Measurements from ENCODE around the gene CORO2B. TPM values are rescaled to one million over a fixed set of nuclear protein-coding genes. Genes with fewer than 3 reads are reported as not detected.

CORO2B gene
- total RNA-seq, 1 experiment from 2014 or later, result 3.8 TPM

DNA sequence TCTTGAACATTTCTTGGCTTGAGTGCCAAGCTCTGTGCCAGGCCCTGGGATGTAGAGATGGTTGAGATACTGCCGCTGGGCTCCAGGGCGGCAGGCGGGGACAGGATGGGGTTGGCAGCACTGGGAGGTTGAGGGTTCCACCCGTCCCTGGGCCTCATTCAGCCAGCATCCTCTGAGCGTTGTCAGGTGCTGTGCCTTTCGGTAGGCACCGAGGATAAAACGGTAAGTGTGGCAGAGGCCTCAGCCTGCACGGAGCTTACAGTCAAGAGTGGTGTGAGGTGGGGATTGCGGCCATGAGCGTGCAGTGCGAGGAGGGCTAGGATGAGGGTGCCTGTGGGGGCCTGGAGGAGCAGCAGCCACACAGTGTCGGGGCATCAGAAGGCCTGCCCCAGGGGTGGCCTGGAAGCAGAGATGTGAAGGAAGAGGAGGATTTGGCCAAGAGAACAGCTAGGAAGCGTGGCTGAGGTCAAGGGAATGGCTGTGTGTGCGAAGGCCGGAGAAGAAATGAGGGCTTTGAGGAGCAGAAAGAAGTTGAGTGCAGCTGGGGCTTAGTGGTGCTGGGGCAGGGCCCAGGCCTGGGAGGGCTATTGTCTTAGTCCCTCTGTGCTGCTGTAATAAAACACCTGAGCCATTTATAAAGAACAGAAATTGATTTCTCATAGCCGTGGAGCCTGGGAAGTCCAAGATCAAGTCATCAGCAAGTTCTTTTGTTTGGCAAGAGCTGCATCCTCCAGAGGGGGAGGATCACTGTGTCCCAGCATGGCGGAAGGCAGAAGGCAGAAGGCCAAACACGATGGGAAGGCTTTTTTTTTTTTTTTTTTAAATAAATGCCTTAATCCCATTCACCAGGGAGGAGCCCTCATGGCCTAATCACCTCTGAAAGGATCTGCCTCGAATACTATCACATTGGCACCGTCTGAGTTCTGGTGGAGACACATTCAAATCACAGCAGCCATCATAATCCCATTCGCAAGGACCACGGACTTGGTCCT is 22.7 kb downstream of the CORO2B start:
- TF ChIP-seq, protein P1, sequence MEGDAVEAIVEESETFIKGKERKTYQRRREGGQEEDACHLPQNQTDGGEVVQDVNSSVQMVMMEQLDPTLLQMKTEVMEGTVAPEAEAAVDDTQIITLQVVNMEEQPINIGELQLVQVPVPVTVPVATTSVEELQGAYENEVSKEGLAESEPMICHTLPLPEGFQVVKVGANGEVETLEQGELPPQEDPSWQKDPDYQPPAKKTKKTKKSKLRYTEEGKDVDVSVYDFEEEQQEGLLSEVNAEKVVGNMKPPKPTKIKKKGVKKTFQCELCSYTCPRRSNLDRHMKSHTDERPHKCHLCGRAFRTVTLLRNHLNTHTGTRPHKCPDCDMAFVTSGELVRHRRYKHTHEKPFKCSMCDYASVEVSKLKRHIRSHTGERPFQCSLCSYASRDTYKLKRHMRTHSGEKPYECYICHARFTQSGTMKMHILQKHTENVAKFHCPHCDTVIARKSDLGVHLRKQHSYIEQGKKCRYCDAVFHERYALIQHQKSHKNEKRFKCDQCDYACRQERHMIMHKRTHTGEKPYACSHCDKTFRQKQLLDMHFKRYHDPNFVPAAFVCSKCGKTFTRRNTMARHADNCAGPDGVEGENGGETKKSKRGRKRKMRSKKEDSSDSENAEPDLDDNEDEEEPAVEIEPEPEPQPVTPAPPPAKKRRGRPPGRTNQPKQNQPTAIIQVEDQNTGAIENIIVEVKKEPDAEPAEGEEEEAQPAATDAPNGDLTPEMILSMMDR (conservative IDR thresholded peaks at IDR 0.05; ENCODE audit: low read depth, low read length), result no peak
- TF ChIP-seq EZH2 (IDR thresholded peaks at IDR 0.05; ENCODE audit: borderline replicate concordance, low read depth, low read length, poor library complexity, severe bottlenecking), result no peak
- Histone ChIP-seq H3K27ac (ENCODE audit: low read depth, low read length, poor library complexity, severe bottlenecking) (no peak overlapping the region), H3K4me1 (ENCODE audit: insufficient read depth, low read length, poor library complexity, severe bottlenecking) (peaks cover 44% of the 10 kb centered on the region), H3K27me3 (replicated peaks; ENCODE audit: insufficient read depth, low read depth, low read length, poor library complexity) (no peaks in the 10 kb centered on the region), H3K4me3 (ENCODE audit: low read depth, low read length, poor library complexity, severe bottlenecking) (no peak overlapping the region), H3K36me3 (ENCODE audit: insufficient read depth, low read length, poor library complexity, severe bottlenecking) (no peaks in the 10 kb centered on the region), H3K9me3 (ENCODE audit: low read depth, low read length, poor library complexity, severe bottlenecking) (no peaks in the 10 kb centered on the region)
- BruUV-seq (replicated peaks), result no TSS peak
- DNase-seq (ENCODE audit: low spot score), result peak; percentile 52
- intact Hi-C loops (cut with micrococcal nuclease; ENCODE audit: unreplicated experiment), result no loop called here
- ChIA-PET POLR2A (ENCODE audit: low non-redundant PET) (interaction anchor here (0.7 kb wide), 1 partner anchor 51 kb away, joined by 3 read pairs; no protein-coding TSS in a partner anchor), CTCF (no interaction called here)

DNA sequence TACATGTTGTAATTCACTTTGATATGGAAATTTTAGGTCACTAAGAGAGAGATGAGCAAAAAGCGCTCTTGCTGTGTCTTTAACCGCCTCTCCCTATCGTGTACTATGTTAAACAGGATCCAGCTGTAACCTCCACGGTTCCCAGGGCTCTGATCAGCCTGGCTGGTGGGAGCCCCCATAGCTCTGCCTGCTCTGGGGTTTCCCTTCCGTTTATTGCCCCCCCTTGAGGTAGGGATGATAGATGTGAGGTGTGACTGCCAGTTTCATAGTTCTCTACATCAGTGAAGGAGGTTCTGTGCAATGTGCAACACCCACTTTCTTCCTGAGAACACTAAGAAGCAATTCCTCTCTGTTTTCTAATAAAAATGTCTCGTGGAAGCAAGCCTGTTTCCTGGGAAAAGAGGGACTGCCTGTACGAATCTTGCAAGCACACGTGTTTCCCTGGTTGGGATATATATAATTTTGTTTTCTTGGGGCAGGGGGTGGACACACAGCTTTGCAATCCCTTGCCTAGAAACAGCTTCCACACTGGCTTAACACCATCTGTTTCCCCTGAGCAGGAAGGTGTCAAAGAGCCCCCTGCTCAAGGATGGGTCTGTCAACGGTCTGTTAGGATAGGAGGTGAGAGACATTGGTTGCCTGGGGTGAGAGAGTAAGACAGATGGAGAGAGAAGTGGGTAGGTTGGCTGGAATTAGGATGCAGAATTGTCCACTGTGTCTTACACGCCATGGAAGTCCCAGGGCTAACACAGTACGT is 23.8 kb downstream of the CORO2B start:
- DNase-seq (ENCODE audit: low spot score), result no peak
- Histone ChIP-seq H3K27ac (ENCODE audit: low read depth, low read length, poor library complexity, severe bottlenecking) (no peak overlapping the region), H3K36me3 (ENCODE audit: insufficient read depth, low read length, poor library complexity, severe bottlenecking) (no peaks in the 10 kb centered on the region), H3K4me3 (ENCODE audit: low read depth, low read length, poor library complexity, severe bottlenecking) (no peak overlapping the region), H3K4me1 (ENCODE audit: insufficient read depth, low read length, poor library complexity, severe bottlenecking) (peaks cover 44% of the 10 kb centered on the region), H3K27me3 (replicated peaks; ENCODE audit: insufficient read depth, low read depth, low read length, poor library complexity) (no peaks in the 10 kb centered on the region), H3K9me3 (ENCODE audit: low read depth, low read length, poor library complexity, severe bottlenecking) (no peaks in the 10 kb centered on the region)
- intact Hi-C loops (cut with micrococcal nuclease; ENCODE audit: unreplicated experiment), result no loop called here
- POLR2A ChIA-PET (ENCODE audit: low non-redundant PET), result interaction anchor here (0.6 kb wide), 1 partner anchor 855 kb away, joined by 16 read pairs; no protein-coding TSS in a partner anchor
- TF ChIP-seq, protein P1 (conservative IDR thresholded peaks at IDR 0.05; ENCODE audit: low read depth, low read length), result no peak
- no peak for TF ChIP-seq EZH2 (IDR thresholded peaks at IDR 0.05; ENCODE audit: borderline replicate concordance, low read depth, low read length, poor library complexity, severe bottlenecking)
- CTCF ChIA-PET, result no interaction called here
- no TSS peak for BruUV-seq (replicated peaks)

DNA sequence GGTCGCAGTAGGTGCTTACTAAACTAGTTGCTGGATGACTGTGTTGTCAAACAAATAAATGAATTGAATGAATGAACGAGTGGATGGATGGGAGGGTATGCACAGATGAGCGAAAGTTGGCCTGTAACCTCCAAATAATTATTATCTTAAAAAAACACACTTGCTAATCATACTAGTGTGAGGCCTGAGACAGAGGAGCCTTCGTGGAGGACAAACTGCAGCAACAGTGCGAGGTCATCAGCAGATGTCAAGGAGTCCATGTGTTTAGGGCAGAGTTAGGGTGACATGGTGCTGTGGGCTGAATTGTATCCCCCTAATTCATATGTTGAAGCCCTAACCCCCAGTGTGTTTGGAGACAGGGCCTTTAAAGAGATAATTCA is 24.4 kb downstream of the CORO2B start:
- no peak for TF ChIP-seq EZH2 (IDR thresholded peaks at IDR 0.05; ENCODE audit: borderline replicate concordance, low read depth, low read length, poor library complexity, severe bottlenecking)
- TF ChIP-seq, protein P1 (conservative IDR thresholded peaks at IDR 0.05; ENCODE audit: low read depth, low read length), result no peak
- intact Hi-C loops (cut with micrococcal nuclease; ENCODE audit: unreplicated experiment), result no loop called here
- Histone ChIP-seq H3K9me3 (ENCODE audit: low read depth, low read length, poor library complexity, severe bottlenecking) (no peaks in the 10 kb centered on the region), H3K27me3 (replicated peaks; ENCODE audit: insufficient read depth, low read depth, low read length, poor library complexity) (no peaks in the 10 kb centered on the region), H3K4me1 (ENCODE audit: insufficient read depth, low read length, poor library complexity, severe bottlenecking) (peaks cover 44% of the 10 kb centered on the region), H3K4me3 (ENCODE audit: low read depth, low read length, poor library complexity, severe bottlenecking) (no peak overlapping the region), H3K36me3 (ENCODE audit: insufficient read depth, low read length, poor library complexity, severe bottlenecking) (no peaks in the 10 kb centered on the region), H3K27ac (ENCODE audit: low read depth, low read length, poor library complexity, severe bottlenecking) (no peak overlapping the region)
- POLR2A ChIA-PET (ENCODE audit: low non-redundant PET), result no interaction called here
- CTCF ChIA-PET, result no interaction called here
- DNase-seq (ENCODE audit: low spot score), result no peak
- no TSS peak for BruUV-seq (replicated peaks)

Data from A673 (cell line).